NCI-H82 treated with DMSO at 0.1 percent for 48 hours (cell line): ENCODE measurements around the gene ZDHHC12.

Experiments used
- DNase-seq: peaks from one replicate; lab custom pipeline; 2025; ENCODE audit not compliant: unreplicated experiment; lab: John Stamatoyannopoulos, UW

The ZDHHC12 gene

DNA sequence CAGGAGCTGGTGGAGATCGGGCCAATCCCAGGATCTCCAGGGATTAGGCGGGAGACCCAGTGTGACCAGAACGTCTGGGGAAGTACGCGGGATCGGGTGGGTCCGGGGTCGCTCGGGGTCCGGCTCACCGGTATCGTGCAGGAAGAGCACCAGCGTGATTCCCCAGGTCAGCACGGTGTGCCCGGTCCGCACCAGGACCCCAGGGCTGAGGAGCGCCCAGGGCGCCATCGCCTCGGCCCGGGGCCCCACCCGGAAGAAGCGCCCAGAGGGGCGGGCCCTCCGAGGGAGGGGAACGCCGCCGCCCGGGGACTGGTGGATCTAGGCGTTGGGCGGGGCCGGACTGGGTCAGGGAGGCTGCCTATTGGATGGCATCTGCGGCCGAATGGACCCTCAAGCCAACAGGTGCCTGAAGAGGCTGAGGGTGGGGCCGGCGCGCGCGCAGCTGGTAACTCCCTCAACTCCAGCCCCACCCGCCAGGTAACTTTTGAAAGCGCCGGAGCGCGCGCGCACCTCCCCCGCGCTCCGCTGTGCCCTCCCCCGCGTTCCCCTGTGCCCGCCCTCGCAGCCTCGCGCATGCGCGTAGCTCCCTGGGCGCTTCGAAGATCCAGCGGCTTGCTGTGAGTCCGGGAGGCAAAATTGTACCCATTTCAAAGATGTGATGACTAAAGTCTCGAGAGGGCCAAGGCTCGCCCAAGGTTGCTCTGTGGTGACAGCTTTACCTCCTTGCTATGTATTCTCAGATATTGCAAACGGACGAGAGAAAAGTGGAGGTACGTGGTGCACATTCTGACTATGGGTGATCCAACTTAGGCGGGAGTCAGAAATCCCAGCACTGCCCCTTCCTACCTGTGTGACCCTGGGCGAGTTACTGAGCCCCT lies at the start of gene ZDHHC12:
TSS of gene ZDHHC12 (minus strand) at position 262 of the 878 bp plus-strand sequence. CDS start at position 228, 34 bp downstream.
- peak; percentile 95 for DNase-seq

- no peak for DNase-seq
Observed at GRCh38 chr9:128773049-128773448, 49.1 kb upstream of the ZDHHC12 start.

DNA sequence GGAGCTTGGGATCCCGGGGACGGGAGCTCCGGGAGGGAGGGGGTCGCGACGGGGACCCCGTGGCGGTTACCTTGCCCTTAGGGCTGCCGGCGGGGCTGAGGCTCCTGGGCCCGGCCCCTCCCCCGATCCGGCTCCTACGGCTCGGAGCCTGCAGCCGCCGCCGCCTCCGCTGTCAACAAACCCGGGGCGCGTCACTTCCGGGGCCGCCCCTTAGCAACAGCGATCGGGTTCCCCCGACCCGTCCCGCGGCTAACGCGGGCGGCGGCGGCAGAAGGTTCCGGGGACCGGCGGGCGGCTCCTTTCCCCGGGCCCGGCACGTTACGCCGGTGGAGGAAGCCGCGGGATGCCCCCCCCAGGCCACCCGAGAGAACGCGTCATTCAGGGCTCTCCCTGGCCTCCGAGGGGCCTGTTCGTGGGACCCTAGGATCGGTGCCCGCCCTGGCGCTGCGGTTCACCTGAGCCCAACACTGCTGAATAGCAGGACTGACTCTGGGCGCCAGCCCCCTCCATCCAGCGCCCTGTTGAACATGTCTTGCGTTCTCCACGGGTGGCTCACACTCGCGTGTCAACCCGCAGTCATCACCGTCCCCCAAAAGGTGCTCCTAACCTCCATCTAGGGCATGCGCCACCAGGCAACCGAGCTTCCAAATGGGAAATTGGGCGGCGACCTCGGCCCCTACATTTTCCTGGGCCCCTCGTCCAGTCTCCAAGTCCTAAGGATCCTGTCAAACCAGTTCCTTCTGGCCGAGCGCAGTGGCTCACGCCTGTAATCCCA lies 48.0 kb upstream of the ZDHHC12 start, which contains the start of gene ZER1:
TSS of gene ZER1 (minus strand) at position 183 of the 775 bp plus-strand sequence. CDS start 16,362 bp downstream, outside the sequence.
- peak; percentile 71 for DNase-seq

GRCh38 chr9:128771094-128771721 lies 47.3 kb upstream of the ZDHHC12 start:
- DNase-seq: no peak

- DNase-seq: no peak
Observed at GRCh38 chr9:128770286-128771030, 46.5 kb upstream of the ZDHHC12 start.

DNA sequence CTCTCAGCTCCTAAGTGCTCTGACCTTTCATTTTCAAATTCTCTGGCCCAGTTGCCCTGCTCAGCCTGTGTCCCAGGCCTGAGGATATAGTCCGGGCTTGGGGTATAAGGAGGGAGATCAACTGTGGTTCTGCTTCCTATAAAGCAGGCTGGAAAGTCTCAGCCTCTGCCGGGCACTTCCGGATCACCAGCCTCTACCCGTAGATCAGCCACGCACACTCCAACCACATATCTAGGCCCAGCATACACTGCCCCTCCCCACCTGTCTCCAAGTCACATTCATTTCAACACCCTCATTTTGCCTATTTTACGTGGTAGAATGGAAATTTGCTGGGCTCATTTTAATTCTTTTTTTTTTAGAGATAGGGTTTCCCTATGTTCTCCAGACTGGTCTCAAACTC lies 44.7 kb upstream of the ZDHHC12 start:
- DNase-seq: no peak

- no peak for DNase-seq
Observed at GRCh38 chr9:128765499-128765898, 41.6 kb upstream of the ZDHHC12 start.

DNA sequence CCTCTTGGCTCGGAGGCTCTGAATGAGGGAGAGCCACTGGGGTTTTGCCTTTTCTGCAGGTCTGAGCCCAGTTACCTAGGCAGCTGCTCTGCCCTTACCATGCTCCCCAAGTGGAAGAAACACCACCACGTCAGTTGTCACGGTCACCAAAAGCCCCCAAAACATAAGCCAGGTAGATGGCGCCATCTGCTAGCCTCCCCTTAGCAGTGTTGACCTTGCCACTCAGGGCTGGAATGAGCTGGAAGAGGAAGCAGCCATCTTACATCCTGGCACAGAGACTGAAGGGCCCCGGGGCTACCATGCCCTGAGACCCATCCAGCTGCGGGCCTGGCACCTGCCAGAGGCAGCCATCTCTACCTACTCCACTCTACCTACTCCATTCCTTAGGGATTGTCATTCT lies 40.4 kb upstream of the ZDHHC12 start:
- no peak for DNase-seq

DNA sequence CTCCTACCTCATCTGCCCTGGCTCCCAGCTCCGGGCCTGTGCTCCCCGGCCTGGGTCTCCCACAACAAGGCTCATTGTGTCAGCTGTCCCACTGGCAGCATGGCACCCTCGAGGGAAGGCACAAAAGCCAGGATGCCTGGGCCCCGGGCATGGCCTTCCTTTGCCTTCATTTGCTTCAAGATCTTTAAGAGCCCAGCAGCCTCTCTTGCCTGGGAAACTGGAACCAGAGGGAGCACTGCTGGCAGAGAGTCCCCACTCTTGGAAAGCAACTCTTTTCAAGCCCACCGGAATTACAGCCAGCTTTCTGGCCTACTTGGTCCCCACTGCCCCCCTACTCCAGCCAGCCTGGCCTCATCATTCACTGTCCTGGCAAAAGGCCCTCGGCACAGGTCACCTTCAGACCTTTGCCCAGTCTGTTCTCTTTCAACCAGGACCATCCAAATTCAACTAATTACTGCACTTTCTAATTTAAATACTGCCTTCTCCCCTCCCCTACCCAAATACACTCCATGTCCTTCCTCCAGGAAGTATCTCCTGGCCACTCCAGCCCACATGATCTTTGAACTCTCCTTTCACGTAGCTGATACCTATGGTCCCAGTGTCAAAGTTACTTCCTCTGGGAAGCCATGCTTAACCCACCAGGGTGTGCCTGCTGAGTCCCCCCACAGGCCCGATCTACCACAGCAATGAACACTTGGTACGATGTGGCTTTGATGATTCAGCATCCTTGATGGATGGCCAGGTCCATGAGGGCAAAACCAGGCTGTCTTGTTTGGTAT lies 38.9 kb upstream of the ZDHHC12 start:
- no peak for DNase-seq

- DNase-seq: no peak
Observed at GRCh38 chr9:128757602-128758001, 33.7 kb upstream of the ZDHHC12 start.

- DNase-seq: no peak
Observed at GRCh38 chr9:128753627-128754026, 29.7 kb upstream of the ZDHHC12 start.

- DNase-seq: no peak
Observed at GRCh38 chr9:128750926-128751595, 27.1 kb upstream of the ZDHHC12 start.

DNA sequence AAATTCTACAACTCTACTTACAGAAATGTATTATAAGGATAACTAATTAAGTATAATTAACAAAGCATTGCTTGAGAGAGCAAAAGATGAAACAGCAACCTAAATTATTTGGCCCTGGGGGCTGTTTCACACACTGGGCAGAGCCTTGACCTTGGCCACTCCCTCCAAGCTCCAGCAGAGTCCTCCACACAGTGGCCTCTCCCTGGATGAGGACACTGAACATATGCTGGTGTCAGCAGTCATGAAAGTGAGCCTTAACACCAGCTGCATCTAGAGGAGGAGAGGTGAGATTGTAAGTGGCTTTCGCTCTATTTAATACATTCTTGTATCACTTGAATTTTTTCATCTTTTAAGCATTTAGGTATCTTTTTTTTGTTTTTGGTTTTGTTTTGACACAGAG lies 23.3 kb upstream of the ZDHHC12 start:
- DNase-seq: no peak

DNA sequence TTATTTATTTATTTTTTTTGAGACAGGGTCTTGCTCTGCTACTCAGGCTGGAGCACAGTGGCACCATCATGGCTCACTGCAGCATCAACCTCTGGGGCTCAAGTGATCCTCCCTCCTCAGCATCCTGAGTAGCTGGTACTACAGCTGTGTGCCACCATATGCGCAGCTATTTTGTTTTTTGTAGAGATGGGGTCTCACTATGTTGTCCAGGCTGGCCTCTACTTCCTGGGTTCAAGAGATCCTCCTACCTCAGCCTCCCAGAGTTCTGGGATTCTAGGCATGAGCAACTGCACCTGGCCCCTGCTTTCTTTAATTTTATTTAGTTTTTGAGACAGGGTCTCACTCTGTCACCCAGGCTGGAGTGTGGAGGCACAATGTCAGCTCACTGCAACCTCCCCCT lies 19.5 kb upstream of the ZDHHC12 start:
- no peak for DNase-seq

GRCh38 chr9:128742401-128742800 lies 18.5 kb upstream of the ZDHHC12 start:
- no peak for DNase-seq

DNA sequence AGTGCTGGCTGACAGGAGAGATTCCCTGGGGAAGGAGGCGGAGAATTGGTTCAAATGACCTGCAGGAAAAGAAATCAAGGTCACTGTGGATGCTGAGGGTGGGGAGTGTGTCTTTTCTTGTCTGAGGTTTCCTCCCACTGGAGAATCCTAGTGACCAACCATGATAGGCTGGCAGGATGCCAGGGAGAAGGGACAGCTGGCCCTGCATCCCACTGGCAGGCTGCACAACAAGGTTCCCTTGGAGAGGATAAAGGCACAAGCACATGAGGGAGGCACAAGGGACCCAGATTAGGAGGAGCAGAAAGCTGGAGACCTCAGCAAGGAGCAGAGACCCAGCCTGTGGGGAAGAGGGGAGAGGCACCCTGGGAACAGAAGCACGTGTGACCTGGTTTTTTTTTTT lies 11.4 kb upstream of the ZDHHC12 start:
- no peak for DNase-seq

DNA sequence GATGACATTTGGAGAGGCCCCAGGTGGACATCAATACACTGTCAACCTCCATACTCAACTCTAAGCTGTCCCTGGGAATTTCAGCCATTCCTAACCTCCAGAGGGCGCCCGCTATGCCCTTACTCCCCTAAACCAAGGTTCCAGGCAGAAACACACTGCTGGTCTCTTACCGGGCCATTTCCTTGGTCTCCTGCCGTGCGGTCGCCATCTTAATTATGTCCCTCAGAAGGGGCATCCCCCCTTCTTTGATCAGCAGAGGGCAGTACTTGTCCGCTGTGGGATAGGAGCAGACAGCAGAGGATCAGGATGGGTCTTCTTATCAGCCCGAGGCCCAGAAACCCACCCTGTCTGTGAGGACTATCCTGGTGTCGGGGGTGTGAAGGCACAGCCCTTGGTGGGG lies 9.3 kb upstream of the ZDHHC12 start:
- peak; percentile 85 for DNase-seq

DNA sequence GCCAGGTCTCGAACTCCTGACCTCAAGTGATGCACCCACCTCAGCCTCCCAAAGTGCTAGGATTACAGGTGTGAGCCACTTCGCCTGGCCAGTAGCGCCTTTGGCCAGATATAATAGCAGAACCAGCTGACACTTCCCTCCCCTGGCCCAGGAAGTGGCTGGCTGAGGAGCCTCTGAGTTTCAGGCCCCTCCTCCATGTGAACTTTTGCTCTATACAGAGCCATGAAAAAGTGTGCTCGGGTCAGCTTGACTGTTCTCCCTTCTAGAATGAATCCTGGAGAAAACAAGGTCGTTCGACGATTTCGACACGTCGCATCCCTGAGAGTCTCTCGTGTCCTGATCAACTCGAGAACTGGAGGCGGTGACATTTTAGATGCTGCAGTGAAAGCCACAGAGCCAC lies 8.6 kb upstream of the ZDHHC12 start:
- no peak for DNase-seq

DNA sequence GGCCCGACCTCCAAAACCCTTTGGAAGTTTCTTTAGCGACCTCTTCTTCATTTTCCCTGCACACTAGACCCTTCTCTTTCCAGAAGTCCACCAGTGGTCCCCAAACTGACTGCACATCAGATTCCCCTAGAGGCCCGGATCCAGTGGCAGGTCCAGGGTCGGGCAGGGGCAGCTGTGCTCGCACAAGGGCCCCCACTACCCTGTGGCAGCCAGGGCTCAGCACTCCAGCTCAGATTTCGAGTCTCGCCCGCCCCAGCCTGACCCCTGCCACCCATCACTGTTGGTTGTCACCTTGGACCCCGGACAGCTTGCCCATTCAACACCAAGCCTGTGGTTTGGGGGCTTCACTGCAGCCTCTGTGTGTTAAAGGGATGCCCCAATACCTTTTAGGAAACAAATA lies 7.8 kb upstream of the ZDHHC12 start:
- DNase-seq: no peak

DNA sequence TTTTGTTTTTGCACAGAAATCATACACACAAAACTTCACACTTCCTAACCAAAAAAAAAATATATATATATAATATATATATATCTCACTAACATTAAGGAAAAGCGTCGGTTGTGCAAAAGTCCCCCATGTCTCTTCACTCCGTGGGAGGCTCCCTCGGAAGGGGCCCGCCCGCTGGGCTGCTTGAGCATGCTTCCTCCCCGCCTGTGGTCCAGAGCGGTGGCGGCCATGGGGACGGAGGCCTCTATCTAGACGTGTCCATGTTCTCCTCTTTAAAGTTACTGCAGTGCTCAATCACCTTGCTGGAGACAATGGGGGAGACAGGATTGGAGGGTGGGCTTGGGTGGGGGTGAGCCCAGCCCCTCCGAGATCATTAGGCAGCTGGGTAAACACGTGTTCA lies 7.2 kb upstream of the ZDHHC12 start:
- DNase-seq: no peak
